Measurements from ENCODE around the gene WWOX.

DNA sequence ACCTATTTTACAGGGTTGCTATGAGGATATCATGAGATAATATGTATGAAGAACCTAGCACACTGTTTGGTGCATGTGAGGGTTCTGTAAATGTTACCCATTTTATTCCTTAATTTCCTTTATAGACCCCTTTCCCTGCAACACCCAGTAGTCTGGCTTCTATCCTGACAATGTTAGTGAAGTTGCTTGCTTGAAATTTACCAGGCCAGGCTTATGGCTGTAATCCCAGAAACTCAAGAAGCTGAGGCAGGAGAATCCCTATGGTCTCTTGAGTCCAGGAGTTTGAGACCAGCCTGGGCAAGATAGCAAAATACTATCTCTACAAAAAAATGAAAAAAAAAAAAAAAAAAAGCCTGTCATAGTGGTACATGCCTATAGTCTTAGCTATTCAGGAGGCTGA, 779.1 kb downstream of the WWOX start:
- no peak for TF ChIP-seq POLR2A (IDR thresholded peaks at IDR 0.05)
- TF ChIP-seq, protein P1, sequence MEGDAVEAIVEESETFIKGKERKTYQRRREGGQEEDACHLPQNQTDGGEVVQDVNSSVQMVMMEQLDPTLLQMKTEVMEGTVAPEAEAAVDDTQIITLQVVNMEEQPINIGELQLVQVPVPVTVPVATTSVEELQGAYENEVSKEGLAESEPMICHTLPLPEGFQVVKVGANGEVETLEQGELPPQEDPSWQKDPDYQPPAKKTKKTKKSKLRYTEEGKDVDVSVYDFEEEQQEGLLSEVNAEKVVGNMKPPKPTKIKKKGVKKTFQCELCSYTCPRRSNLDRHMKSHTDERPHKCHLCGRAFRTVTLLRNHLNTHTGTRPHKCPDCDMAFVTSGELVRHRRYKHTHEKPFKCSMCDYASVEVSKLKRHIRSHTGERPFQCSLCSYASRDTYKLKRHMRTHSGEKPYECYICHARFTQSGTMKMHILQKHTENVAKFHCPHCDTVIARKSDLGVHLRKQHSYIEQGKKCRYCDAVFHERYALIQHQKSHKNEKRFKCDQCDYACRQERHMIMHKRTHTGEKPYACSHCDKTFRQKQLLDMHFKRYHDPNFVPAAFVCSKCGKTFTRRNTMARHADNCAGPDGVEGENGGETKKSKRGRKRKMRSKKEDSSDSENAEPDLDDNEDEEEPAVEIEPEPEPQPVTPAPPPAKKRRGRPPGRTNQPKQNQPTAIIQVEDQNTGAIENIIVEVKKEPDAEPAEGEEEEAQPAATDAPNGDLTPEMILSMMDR (IDR thresholded peaks at IDR 0.05), result no peak
